Activated T-helper 9 cell treated with anti-CD3 and anti-CD28 coated beads, Interleukin-2, amount 50 U/mL, for 16 hours (primary cell): ENCODE results near the gene RBMY1E.
"Not testable (repeated sequence)": the region's sequence is repeated elsewhere in the genome, so short reads cannot be mapped to it uniquely, and the experiment has no call there.

Experiments used
- DNase-seq: peaks from one replicate; pipeline ENCODE4 v3.0.0-alpha.2; 2020; ENCODE audit warnings: low read depth

Gene RBMY1E

GRCh38 chrY:21917932-21918331, at the start of gene RBMY1E:
Gene RBMY1E, minus strand, starts transcription at chrY:21918032. Its CDS starts 1,978 bp downstream, at chrY:21916054.
- not testable (repeated sequence) for DNase-seq

GRCh38 chrY:21894426-21894825, 23.4 kb downstream of the RBMY1E start, which contains the start of gene RBMY1D:
Gene RBMY1D, minus strand, starts transcription at chrY:21894526. Its CDS starts 2,013 bp downstream, at chrY:21892513.
- DNase-seq, result not testable (repeated sequence)

GRCh38 chrY:21869407-21870076, 48.3 kb downstream of the RBMY1E start:
- DNase-seq, result not testable (repeated sequence)
